Common myeloid progenitor, CD34-positive (primary cell): ENCODE measurements around the gene ZNF383.
"Not testable (repeated sequence)": the region's sequence is repeated elsewhere in the genome, so short reads cannot be mapped to it uniquely, and the experiment has no call there.

ENCODE experiments used
- CTCF ChIA-PET: fragments of 350-600 bp; sonication (Branson Sonifier 250); formaldehyde crosslinking; loops from one replicate; lab custom pipeline; 2021; ENCODE audit warnings: antibody characterized with exemption; lab: Charles Lee
- POLR2A ChIA-PET: fragments of 350-600 bp; sonication (Branson Sonifier 250); formaldehyde crosslinking; loops from one replicate; lab custom pipeline; 2021; ENCODE audit warnings: antibody characterized with exemption; lab: Charles Lee
- DNase-seq, 3 donors: peaks; one replicate each; pipeline versions ENCODE4 v3.0.0 to v3.0.0-alpha.2; 2013
- H3K27ac ChIP-seq, 2 experiments: 1 replicate in 1 of 2; 2 replicates in 1 of 2; pipeline ENCODE4 v1.7.0; 2013; ENCODE audit warnings: inconsistent platforms in 2 of 2, low read length in 2 of 2, mild to moderate bottlenecking in 2 of 2, low read depth in 1 of 2, moderate library complexity in 1 of 2; ENCODE audit not compliant: severe bottlenecking in 2 of 2, insufficient read depth in 1 of 2, poor library complexity in 1 of 2
- H3K27me3 ChIP-seq, 5 experiments: replicated peaks in 2 of 5; 1 replicate in 3 of 5; 2 replicates in 2 of 5; pipeline versions ENCODE4 v1.6.1 to v1.7.0; 2013; ENCODE audit warnings: low read length in 4 of 5, mild to moderate bottlenecking in 2 of 5, moderate library complexity in 2 of 5, inconsistent platforms in 1 of 5; ENCODE audit not compliant: insufficient read depth in 5 of 5, control insufficient read depth in 4 of 5
- H3K36me3 ChIP-seq, 4 experiments: 1 replicate in 2 of 4; 2 replicates in 2 of 4; pipeline versions ENCODE4 v1.6.1 to v1.7.0; 2013; ENCODE audit warnings: low read length in 3 of 4, control low read depth in 1 of 4, mild to moderate bottlenecking in 1 of 4; ENCODE audit not compliant: control insufficient read depth in 4 of 4, insufficient read depth in 4 of 4
- H3K4me1 ChIP-seq, 4 experiments: 1 replicate in 3 of 4; 2 replicates in 1 of 4; pipeline versions ENCODE4 v1.6.1 to v1.7.1; 2013; ENCODE audit warnings: low read length in 3 of 4, mild to moderate bottlenecking in 3 of 4, control low read depth in 1 of 4, inconsistent platforms in 1 of 4, moderate library complexity in 1 of 4; ENCODE audit not compliant: control insufficient read depth in 4 of 4, insufficient read depth in 4 of 4; ENCODE audit errors: control extremely low read depth in 1 of 4
- H3K4me3 ChIP-seq, 7 experiments: 1 replicate in 4 of 7; 2 replicates in 3 of 7; pipeline versions ENCODE4 v1.5.1 to v1.7.0; 2013; ENCODE audit warnings: mild to moderate bottlenecking in 7 of 7, low read length in 6 of 7, moderate library complexity in 6 of 7, inconsistent platforms in 2 of 7, low read depth in 2 of 7, control low read depth in 1 of 7; ENCODE audit not compliant: insufficient read depth in 4 of 7, control insufficient read depth in 1 of 7; ENCODE audit errors: extremely low read depth in 1 of 7
- H3K9me3 ChIP-seq, 5 experiments: 1 replicate in 4 of 5; 2 replicates in 1 of 5; pipeline versions ENCODE4 v1.6.1 to v1.7.1; 2013; ENCODE audit warnings: low read length in 4 of 5, mild to moderate bottlenecking in 2 of 5, inconsistent platforms in 1 of 5, low read depth in 1 of 5, moderate library complexity in 1 of 5; ENCODE audit not compliant: control insufficient read depth in 4 of 5, insufficient read depth in 2 of 5; ENCODE audit errors: control extremely low read depth in 1 of 5
- WGBS: methylation state at CpG from one replicate; pipeline ENCODE4 v1.1.5; 2013; ENCODE audit not compliant: insufficient coverage; 5-methylcytosine and 5-hydroxymethylcytosine counted together

ZNF383 gene

DNA sequence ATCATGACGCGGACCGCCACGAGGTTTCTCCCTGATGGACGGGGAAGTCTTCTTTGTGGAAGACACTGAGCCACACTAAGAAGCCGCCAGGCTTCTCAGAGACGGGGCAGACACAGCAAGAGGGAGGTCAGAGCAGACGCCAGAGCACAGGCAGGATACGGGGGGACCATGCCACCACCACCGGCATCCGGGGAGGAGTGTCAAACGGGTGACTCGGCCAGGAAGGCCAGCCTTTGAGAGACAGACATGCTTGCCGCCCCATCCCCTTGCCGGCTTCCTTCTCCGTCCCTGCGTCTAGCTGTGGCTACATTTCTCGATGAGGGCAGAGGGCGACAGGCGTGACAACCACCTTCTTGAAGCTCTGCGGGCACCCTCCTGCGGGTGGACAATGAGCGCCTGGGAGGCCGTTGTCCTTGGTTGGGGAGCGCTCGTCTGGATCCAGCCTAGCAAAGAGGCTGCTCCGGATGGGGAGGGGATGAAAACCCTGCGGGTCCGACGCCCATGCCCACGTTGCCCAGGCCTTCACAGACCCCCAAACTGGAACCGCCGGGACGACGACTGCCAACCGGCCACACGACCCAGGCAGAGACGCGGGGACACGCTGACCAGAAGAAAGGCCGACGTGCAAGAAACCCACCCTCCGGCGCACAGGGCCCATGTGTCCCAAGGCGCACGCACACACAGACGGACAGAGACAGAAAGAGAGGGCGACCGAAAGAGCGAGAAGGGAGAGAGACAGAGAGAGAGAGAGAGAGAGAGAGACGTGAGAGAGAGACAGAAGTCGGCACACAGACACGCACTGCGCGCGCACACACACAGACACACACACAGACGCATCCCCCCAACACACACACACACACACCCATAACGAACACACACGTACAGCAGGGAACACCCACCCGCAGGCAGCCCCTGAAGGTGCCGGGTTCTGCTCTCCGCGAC is 75.3 kb downstream of the ZNF383 start:
- CTCF ChIA-PET, DNase-seq: not testable (repeated sequence)
- WGBS: 96% methylated on average over 8 of the region's 63 CpGs

DNA sequence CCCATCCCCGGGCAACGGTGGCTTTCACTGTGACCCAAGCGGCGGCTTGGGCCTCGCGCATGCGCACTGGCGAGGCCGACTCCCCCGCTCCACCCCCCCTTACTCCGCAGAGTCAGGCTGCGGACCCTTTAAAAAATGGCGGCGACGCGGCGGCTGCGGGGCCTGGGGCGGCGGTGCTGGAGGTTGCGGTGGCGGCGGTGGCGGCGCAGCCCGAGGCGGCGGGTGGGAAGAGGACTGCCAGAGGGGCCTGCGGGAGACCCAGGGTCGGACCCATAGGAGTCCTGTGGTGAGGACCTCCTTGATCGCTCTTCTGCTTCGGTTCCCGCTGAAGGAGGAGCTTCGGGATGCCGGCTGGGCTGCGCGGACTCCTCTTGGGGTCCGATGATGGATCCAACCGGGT is 76.2 kb downstream of the ZNF383 start:
- peaks cover 0 to 10% (median 8%) of the 10 kb centered on the region in 5 experiments for H3K9me3 ChIP-seq
- H3K4me3 ChIP-seq, H3K27me3 ChIP-seq, H3K27ac ChIP-seq, POLR2A ChIA-PET, H3K4me1 ChIP-seq, H3K36me3 ChIP-seq, CTCF ChIA-PET, DNase-seq: not testable (repeated sequence)
- WGBS: 100% methylated on average over 14 of the region's 39 CpGs

More for the DNA sequence above, 75.3 kb downstream of the ZNF383 start:
- H3K36me3 ChIP-seq, H3K27me3 ChIP-seq, POLR2A ChIA-PET, H3K27ac ChIP-seq, H3K4me1 ChIP-seq, H3K4me3 ChIP-seq: not testable (repeated sequence)
- H3K9me3 ChIP-seq: peaks cover 0 to 11% (median 8%) of the 10 kb centered on the region in 5 experiments
